Prostate gland (tissue), 2 donors: Measurements from ENCODE around the gene MED9. TPM values are rescaled to one million over a fixed set of nuclear protein-coding genes. Genes with fewer than 3 reads are reported as not detected.
A peak's percentile ranks its signal among the peaks of the same experiment; 100 is the strongest.

Source experiments
- DNase-seq: peaks from one replicate; pipeline ENCODE4 v3.0.0-alpha.2; 2019; ENCODE audit warnings: low spot score
- H3K27ac ChIP-seq, 2 donors: fragments of 200-600 bp; sonication (generic); 2 replicates each; pipeline ENCODE4 v1.5.1; 2017 to 2019
- H3K27me3 ChIP-seq: fragments of 200-600 bp; sonication (generic); replicated peaks from 2 replicates; pipeline ENCODE4 v1.5.1; 2019; ENCODE audit not compliant: insufficient read depth
- H3K36me3 ChIP-seq, 2 donors: fragments of 200-600 bp; sonication (generic); 1 replicate in 1 of 2; 2 replicates in 1 of 2; pipeline versions ENCODE4 v1.5.1 to v1.8.1; 2017 to 2019
- H3K4me1 ChIP-seq: fragments of 200-600 bp; sonication (generic); replicated peaks from 2 replicates; pipeline ENCODE4 v1.5.1; 2019
- H3K4me3 ChIP-seq, 2 donors: fragments of 200-600 bp; sonication (generic); 2 replicates each; pipeline ENCODE4 v1.5.1; 2017 to 2019
- H3K9me3 ChIP-seq: fragments of 200-600 bp; sonication (generic); 2 replicates; pipeline ENCODE4 v1.5.1; 2017
- POLR2A ChIP-seq: fragments of 450-650 bp; IDR thresholded peaks from one replicate; pipeline ENCODE4 v1.6.1; 2016; ENCODE audit warnings: antibody characterized with exemption, mild to moderate bottlenecking
- POLR2AphosphoS5 ChIP-seq: sonication (generic); formaldehyde crosslinking; IDR thresholded peaks from one replicate; pipeline ENCODE4 v1.6.1; 2017; ENCODE audit warnings: antibody characterized with exemption
- WGBS: methylation state at CpG from one replicate; pipeline ENCODE4 v1.1.5; 2018; 5-methylcytosine and 5-hydroxymethylcytosine counted together
- intact Hi-C: fragments of 100-400 bp; cut with DNase I; formaldehyde crosslinking; loops from one replicate; pipeline ENCODE4 v1.14.2; 2022
- total RNA-seq, 2 donors: library from RNA; depleted of rRNA; stranded (reverse); fragments of >200 nt; gene quantifications; one replicate each; pipeline ENCODE4 v1.1.0, GENCODE V29; 2016
- TF ChIP-seq, protein P1 (sequence below), 4 experiments: fragments of 200-600 bp in 2 of 4; fragments of 450-650 bp in 2 of 4; sonication (generic) in 2 of 4; IDR thresholded peaks; 1 replicate in 3 of 4; 2 replicates in 1 of 4; pipeline ENCODE4 v1.5.1; 2016 to 2019; ENCODE audit warnings: antibody characterized with exemption in 4 of 4, mild to moderate bottlenecking in 2 of 4, moderate library complexity in 2 of 4

Gene MED9
- total RNA-seq, 2 donors from 2014 or later = 27.8 to 31.7 TPM

DNA sequence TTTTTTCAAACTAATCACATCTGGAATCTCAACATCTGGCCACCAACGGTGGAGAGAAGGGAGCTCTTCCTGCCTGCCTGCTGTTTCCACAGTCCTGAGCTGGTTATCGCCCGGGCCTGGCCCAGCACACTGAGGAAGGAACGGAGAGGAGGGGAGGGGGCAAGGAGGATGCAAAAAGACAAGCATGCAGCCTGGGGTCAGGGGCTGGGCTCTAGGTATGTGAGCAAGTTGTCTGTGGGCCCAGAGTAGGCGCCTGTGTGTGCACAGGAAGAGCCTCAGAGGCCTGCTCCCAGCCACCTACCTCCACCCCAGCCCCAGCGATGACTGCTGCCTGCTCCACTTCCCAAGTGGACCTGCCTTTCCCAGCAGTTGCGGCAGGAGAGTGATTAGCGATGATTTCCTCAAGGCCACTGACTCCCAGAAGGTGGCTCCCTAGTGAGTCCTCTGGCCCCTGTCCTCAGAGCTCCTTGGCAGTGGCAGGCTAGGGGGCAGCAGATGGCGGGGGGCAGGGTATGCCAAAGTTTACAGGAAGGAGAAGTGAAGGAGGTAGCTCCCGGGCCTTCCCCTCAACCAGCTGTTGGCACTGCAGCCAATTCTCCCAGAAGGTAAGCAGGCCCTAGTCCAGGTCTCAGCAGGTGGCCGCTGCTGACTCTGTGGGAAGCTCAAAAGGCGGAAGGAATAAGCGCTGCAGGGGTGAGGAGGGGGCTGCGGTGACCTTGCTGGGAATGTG lies 46.4 kb downstream of the MED9 start:
- Histone ChIP-seq H3K27ac (no peak overlapping the region), H3K9me3 (no peaks in the 10 kb centered on the region), H3K36me3 (no peaks in the 10 kb centered on the region), H3K4me1 (peaks cover 8% of the 10 kb centered on the region), H3K27me3 (no peaks in the 10 kb centered on the region), H3K4me3 (no peak overlapping the region)
- no peak for DNase-seq
- intact Hi-C loops = no loop called here
- WGBS = 57% methylated on average over 14 of the region's 14 CpGs
- TF ChIP-seq, protein P1, sequence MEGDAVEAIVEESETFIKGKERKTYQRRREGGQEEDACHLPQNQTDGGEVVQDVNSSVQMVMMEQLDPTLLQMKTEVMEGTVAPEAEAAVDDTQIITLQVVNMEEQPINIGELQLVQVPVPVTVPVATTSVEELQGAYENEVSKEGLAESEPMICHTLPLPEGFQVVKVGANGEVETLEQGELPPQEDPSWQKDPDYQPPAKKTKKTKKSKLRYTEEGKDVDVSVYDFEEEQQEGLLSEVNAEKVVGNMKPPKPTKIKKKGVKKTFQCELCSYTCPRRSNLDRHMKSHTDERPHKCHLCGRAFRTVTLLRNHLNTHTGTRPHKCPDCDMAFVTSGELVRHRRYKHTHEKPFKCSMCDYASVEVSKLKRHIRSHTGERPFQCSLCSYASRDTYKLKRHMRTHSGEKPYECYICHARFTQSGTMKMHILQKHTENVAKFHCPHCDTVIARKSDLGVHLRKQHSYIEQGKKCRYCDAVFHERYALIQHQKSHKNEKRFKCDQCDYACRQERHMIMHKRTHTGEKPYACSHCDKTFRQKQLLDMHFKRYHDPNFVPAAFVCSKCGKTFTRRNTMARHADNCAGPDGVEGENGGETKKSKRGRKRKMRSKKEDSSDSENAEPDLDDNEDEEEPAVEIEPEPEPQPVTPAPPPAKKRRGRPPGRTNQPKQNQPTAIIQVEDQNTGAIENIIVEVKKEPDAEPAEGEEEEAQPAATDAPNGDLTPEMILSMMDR (IDR thresholded peaks at IDR 0.05) = no peak
- TF ChIP-seq POLR2A = no peak
- no peak for TF ChIP-seq POLR2AphosphoS5

DNA sequence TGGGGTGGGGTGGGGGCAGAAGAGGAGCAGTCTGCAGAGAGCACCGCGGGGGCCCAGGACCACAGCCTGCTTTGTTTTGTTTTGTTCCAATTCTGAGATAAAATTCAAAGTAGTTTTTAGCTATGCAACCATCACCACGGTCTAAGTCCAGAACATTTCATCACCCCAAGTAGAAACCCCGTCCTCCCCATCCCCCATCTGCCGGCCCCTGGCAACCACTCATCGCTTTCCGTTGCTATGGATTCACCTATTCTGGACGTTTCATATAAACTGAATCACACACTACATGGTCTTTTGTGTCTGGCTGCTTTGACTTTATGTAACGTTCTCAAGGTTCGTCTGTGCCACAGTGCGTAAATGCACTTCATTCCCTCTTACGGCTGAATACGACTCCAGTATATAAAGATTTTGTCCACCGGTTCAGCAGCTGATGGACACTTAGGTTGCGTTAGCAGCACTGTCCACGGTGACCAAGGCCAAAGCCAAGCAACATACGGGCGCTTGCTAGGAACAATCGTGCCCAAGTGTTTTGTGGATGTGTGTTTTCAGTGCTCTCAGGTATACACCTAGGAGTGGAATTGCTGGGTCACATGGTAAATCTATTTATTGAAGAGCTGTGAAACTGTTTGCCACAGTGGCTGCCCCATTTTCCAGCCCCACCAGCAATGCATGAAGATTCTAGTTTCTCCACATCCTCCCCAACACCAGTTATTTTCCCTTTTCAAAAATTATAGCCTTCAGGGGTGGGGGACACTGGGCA lies 47.1 kb downstream of the MED9 start:
- Histone ChIP-seq H3K9me3 (no peaks in the 10 kb centered on the region), H3K4me1 (peaks cover 8% of the 10 kb centered on the region), H3K36me3 (no peaks in the 10 kb centered on the region), H3K4me3 (no peak overlapping the region), H3K27me3 (no peaks in the 10 kb centered on the region), H3K27ac (no peak overlapping the region)
- intact Hi-C loops = no loop called here
- no peak for DNase-seq
- TF ChIP-seq, protein P1 (IDR thresholded peaks at IDR 0.05) = no peak
- TF ChIP-seq POLR2A = no peak
- no peak for TF ChIP-seq POLR2AphosphoS5
- 79% methylated on average over 19 of the region's 19 CpGs for WGBS

DNA sequence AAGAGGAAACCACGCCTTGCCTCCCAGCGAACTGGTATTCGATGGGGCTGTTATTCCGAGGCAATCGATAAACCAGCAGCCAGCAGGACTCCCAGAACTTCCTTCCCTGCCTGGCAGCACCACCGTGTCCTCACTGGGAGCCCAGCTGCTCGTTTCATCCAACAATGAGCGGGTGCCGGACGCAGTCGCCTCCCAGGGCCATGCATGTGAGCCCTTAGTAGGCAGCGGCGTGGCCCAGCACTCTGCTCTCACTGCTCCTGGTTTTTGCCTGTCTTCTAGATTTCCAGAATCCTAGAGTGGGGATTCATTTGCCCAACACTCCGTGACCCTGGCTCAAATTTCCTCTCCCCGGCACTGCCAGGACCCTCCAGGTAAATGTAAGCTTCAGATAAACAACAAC lies 48.5 kb downstream of the MED9 start:
- Histone ChIP-seq H3K4me3 (no peak overlapping the region), H3K4me1 (peaks cover 8% of the 10 kb centered on the region), H3K36me3 (no peaks in the 10 kb centered on the region), H3K27ac (no peak overlapping the region), H3K27me3 (no peaks in the 10 kb centered on the region), H3K9me3 (no peaks in the 10 kb centered on the region)
- DNase-seq = no peak
- intact Hi-C loops = no loop called here
- WGBS = 89% methylated on average over 15 of the region's 15 CpGs
- TF ChIP-seq POLR2AphosphoS5 (no peak), POLR2A (no peak)
- TF ChIP-seq, protein P1 (IDR thresholded peaks at IDR 0.05) = no peak

DNA sequence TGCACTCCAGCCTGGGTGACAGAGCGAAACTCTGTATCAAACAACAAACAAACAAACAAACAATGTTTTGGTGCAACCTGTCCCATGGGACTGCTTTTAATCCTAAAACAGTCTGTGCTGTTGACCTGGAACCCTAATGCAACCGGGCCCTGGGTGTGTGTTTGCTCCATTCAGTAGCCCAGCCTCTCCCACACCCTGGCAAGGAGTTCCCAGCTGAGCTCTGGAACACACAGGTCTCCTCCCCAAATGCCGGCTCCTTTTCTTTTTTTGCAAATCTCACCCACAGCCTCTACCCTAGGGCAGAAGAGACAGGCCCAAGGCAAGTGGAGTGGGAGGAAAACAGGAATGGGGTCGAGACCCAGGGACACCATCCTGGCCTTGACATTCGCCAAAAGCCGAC lies 49.2 kb downstream of the MED9 start:
- no peak for TF ChIP-seq POLR2AphosphoS5
- TF ChIP-seq, protein P1 (IDR thresholded peaks at IDR 0.05) = no peak
- intact Hi-C loops = no loop called here
- H3K4me3 ChIP-seq = no peak overlapping the region
- H3K9me3 ChIP-seq = no peaks in the 10 kb centered on the region
- no peaks in the 10 kb centered on the region for H3K36me3 ChIP-seq
- no peaks in the 10 kb centered on the region for H3K27me3 ChIP-seq
- H3K4me1 ChIP-seq = peaks cover 8% of the 10 kb centered on the region
- WGBS = 38% methylated on average over 6 of the region's 6 CpGs
- DNase-seq = no peak
- H3K27ac ChIP-seq = peak overlapping the region; percentile 14 to 57

DNA sequence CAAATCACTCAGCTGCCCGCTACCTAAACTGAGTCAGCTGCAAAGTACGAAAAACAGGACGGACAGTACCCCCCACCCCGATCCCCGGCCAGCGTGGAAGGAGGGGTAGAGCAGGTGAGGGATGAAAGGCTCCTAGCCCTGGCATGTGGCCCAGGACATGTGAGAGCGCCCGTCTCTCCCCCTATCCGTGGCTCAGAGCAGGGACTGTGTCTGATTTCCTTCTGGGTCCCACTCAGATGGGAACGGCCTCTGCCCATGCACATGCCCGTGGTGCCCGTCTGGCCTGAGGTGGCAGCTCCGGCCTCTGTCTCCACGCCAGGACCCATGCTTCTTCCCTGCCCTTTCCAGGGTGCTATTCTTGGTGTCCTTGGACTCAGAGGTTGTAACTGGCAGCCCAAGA lies 49.6 kb downstream of the MED9 start:
- intact Hi-C loops = no loop called here
- Histone ChIP-seq H3K4me1 (peaks cover 8% of the 10 kb centered on the region), H3K36me3 (no peaks in the 10 kb centered on the region), H3K27ac (peak overlapping the region; percentile 14 to 57), H3K4me3 (no peak overlapping the region), H3K9me3 (no peaks in the 10 kb centered on the region), H3K27me3 (no peaks in the 10 kb centered on the region)
- 24% methylated on average over 14 of the region's 14 CpGs for WGBS
- peak; percentile 51 for DNase-seq
- TF ChIP-seq POLR2AphosphoS5 (no peak), POLR2A (no peak)
- TF ChIP-seq, protein P1 (IDR thresholded peaks at IDR 0.05) = no peak
